ENCODE measurements around the gene PLEK. TPM values are rescaled to one million over a fixed set of nuclear protein-coding genes. Genes with fewer than 3 reads are reported as not detected.

Gene PLEK
- total RNA-seq, 1 donor from 2014 or later, result not detected

GRCh38 chr2:68320118-68320641 is 44.9 kb upstream of the PLEK start:
- no peak for TF ChIP-seq CTCF (IDR thresholded peaks at IDR 0.05; ENCODE audit: unreplicated experiment)
- H3K9me3 Mint-ChIP-seq, result no peaks in the 10 kb centered on the region
- H3K4me1 Mint-ChIP-seq, result peaks cover 11% of the 10 kb centered on the region
- H3K4me3 Mint-ChIP-seq, result peak overlapping the region; percentile 78
- DNase-seq (ENCODE audit: low spot score in 2 of 2, unreplicated experiment in 2 of 2), result peak in 1 of 2 experiments; percentile 42
- peaks cover 4% of the 10 kb centered on the region for H3K36me3 Mint-ChIP-seq
- peak overlapping the region; percentile 59 for H3K27ac Mint-ChIP-seq
- H3K27me3 Mint-ChIP-seq (ENCODE audit: low read depth), result peaks cover 88% of the 10 kb centered on the region

GRCh38 chr2:68325056-68325455 is 40.0 kb upstream of the PLEK start:
- no peak for DNase-seq (ENCODE audit: low spot score in 2 of 2, unreplicated experiment in 2 of 2)
- H3K36me3 Mint-ChIP-seq, result no peaks in the 10 kb centered on the region
- H3K4me3 Mint-ChIP-seq, result no peak overlapping the region
- H3K9me3 Mint-ChIP-seq, result no peaks in the 10 kb centered on the region
- peaks cover 3% of the 10 kb centered on the region for H3K4me1 Mint-ChIP-seq
- peaks cover 57% of the 10 kb centered on the region for H3K27me3 Mint-ChIP-seq (ENCODE audit: low read depth)
- no peak overlapping the region for H3K27ac Mint-ChIP-seq
- TF ChIP-seq CTCF (IDR thresholded peaks at IDR 0.05; ENCODE audit: unreplicated experiment), result no peak

DNA sequence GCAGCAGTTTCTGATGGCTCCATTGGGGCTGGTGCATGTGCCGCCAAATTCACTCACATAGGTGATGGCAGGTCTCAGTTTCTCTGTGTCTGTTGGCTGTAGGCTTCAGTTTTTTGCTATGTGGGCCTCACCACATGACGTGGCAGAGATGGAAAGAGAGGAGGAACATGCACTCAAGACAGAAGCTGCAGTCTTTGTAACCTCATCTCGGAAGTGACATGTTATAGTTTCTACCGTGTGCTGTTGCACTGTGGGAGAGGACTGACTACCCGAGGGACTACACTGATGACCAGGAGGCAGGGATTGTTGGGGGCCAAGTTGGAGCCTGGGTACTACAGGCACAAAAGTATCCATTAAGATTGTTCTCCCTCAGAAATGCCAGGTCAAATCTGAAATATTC is 36.2 kb upstream of the PLEK start:
- peaks cover 4% of the 10 kb centered on the region for H3K9me3 Mint-ChIP-seq
- no peak for TF ChIP-seq CTCF (IDR thresholded peaks at IDR 0.05; ENCODE audit: unreplicated experiment)
- H3K27ac Mint-ChIP-seq, result no peak overlapping the region
- peaks cover 21% of the 10 kb centered on the region for H3K27me3 Mint-ChIP-seq (ENCODE audit: low read depth)
- no peaks in the 10 kb centered on the region for H3K4me1 Mint-ChIP-seq
- no peak overlapping the region for H3K4me3 Mint-ChIP-seq
- DNase-seq (ENCODE audit: low spot score in 2 of 2, unreplicated experiment in 2 of 2), result no peak
- no peaks in the 10 kb centered on the region for H3K36me3 Mint-ChIP-seq

- Mint-ChIP-seq H3K9me3 (peaks cover 7% of the 10 kb centered on the region), H3K4me3 (no peak overlapping the region), H3K27ac (no peak overlapping the region), H3K4me1 (no peaks in the 10 kb centered on the region), H3K27me3 (ENCODE audit: low read depth) (peaks cover 11% of the 10 kb centered on the region), H3K36me3 (no peaks in the 10 kb centered on the region)
- no peak for TF ChIP-seq CTCF (IDR thresholded peaks at IDR 0.05; ENCODE audit: unreplicated experiment)
- DNase-seq (ENCODE audit: low spot score in 2 of 2, unreplicated experiment in 2 of 2), result no peak
These were observed 34.4 kb upstream of the PLEK start for GRCh38 chr2:68330691-68331090.

DNA sequence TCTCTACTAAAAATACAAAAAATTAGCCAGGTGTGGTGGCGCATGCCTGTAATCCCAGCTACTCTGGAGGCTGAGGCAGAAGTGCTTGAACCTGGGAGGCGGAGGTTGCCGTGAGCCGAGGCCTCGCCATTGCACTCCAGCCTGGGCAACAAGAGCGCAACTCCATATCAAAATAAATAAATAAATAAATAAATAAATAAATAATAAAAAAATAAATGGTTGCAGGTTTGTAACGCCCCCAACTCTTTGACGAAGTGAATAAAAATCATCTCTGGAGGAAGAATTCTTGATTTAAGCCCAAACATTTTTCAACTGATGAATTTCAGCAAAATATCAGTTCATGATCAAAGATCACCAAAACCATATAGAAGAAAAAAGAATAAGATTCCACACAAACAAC is 32.1 kb upstream of the PLEK start:
- Mint-ChIP-seq H3K27ac (no peak overlapping the region), H3K36me3 (peaks cover 2% of the 10 kb centered on the region), H3K9me3 (peaks cover 23% of the 10 kb centered on the region), H3K4me3 (no peak overlapping the region), H3K27me3 (ENCODE audit: low read depth) (peaks cover 2% of the 10 kb centered on the region), H3K4me1 (no peaks in the 10 kb centered on the region)
- no peak for DNase-seq (ENCODE audit: low spot score in 2 of 2, unreplicated experiment in 2 of 2)
- no peak for TF ChIP-seq CTCF (IDR thresholded peaks at IDR 0.05; ENCODE audit: unreplicated experiment)

DNA sequence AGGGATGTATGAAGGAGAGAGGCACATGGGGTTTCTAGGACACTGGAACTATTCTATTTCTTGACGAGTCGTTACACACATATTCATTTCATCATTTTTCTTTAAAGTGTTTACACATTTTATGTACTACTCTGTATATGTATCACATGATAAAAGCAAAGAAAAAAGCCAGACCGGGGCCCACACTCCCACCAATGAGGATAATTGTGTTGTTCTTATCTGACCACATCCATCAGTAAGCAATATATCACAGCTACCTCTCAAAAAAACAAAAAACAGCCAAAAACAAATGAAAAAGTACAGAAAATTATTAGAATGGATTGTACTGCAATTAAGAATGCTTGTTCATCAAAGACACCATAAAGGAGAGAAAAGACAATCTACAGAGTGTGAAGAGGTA is 31.2 kb upstream of the PLEK start:
- Mint-ChIP-seq H3K27me3 (ENCODE audit: low read depth) (peaks cover 3% of the 10 kb centered on the region), H3K4me3 (no peak overlapping the region), H3K27ac (no peak overlapping the region), H3K4me1 (no peaks in the 10 kb centered on the region), H3K9me3 (peaks cover 28% of the 10 kb centered on the region), H3K36me3 (peaks cover 2% of the 10 kb centered on the region)
- no peak for TF ChIP-seq CTCF (IDR thresholded peaks at IDR 0.05; ENCODE audit: unreplicated experiment)
- DNase-seq (ENCODE audit: low spot score in 2 of 2, unreplicated experiment in 2 of 2), result no peak
